Transverse colon (tissue), 4 donors: Measurements from ENCODE around the gene CGNL1.

ENCODE experiments used
- CTCF ChIP-seq, 5 experiments: fragments of 200-600 bp in 3 of 5; fragments of 450-650 bp in 2 of 5; sonication (generic) in 3 of 5; IDR thresholded peaks; 1 replicate in 2 of 5; 2 replicates in 3 of 5; pipeline ENCODE4 v1.5.1; 2016 to 2017; ENCODE audit warnings: antibody characterized with exemption in 5 of 5, inconsistent platforms in 3 of 5, mild to moderate bottlenecking in 2 of 5, moderate library complexity in 1 of 5
- EP300 ChIP-seq: sonication (generic); formaldehyde crosslinking; IDR thresholded peaks from one replicate; pipeline ENCODE4 v1.6.1; 2017; ENCODE audit warnings: antibody characterized with exemption, low read depth
- POLR2A ChIP-seq: fragments of 450-650 bp; IDR thresholded peaks from one replicate; pipeline ENCODE4 v1.6.1; 2016; ENCODE audit warnings: antibody characterized with exemption, mild to moderate bottlenecking, moderate library complexity
- POLR2AphosphoS5 ChIP-seq, 3 donors: sonication (generic); formaldehyde crosslinking; IDR thresholded peaks; one replicate each; pipeline ENCODE4 v1.6.1; 2016; ENCODE audit warnings: antibody characterized with exemption in 3 of 3

DNA sequence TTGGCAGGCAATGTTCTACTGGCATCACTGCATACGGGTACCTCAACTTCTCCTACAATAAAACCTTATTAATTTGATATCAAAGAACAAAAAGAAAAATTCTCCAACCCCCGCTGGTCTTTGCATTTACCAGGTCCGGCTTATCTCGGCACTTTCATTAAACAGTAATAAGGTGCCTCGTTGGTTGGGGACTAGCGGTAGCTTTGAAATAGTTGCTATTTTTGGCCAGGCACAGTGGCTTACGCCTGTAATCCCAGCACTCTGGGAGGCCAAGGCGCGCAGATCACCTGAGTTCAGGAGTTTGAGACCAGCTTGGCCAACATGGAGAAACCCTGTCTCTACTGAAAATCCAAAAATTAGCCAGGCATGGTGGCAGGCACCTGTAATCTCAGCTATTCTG lies 32.0 kb upstream of the CGNL1 start:
- TF ChIP-seq CTCF (IDR thresholded peaks at IDR 0.05) = no peak
- TF ChIP-seq POLR2AphosphoS5 (IDR thresholded peaks at IDR 0.05) = no peak
- no peak for TF ChIP-seq POLR2A
- TF ChIP-seq EP300 = no peak
